CD4-positive, alpha-beta T cell treated with Interleukin-1 beta for 1 hour (primary cell): ENCODE results near the gene TXNRD2.

ENCODE experiments used
- DNase-seq, 2 donors: peaks; one replicate each; pipeline ENCODE4 v3.0.0-alpha.2; 2020 to 2022

Gene TXNRD2

DNA sequence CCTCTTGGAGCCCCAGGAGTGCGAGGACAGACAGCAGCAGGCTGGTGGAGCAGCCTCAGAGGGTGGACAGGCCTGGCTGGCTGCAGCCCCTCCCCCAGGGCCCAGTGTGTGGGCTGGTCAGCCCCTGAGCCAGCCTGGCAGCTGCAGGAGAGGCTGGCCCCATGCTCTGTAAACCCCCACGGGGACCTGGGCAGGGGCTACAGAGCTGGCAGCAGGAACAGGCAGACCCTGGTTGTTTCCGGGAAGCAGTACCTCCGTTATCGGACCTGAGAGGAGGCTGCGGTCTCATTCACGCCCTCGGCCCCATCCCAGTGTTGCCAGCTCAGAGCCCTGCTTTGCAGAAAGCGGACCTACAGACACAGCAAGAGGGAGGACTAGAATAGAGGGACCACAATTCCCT lies 38.6 kb downstream of the TXNRD2 start:
- DNase-seq, result no peak

DNA sequence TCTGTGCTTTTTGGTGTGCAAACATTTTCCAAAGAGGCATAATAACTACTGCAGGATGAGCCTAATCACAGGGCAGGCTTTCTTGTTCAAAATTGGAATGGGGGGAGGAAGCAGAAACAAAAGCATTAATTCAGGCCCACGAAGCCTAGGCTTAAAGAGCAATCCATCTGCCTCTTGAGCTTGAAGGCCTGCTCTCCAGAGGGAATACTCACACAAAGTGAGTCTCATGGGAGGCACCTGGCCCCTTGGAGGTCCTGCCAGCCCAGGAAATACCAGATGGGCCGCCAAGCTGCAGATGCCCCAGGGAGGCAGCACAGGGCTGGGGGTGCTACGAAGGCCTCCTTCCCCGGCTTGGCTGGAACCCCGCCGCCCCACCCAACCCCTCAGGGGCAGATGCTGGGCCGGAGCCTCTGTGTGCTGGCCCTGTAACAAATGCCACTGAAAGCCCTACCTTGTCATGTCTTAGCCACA lies 39.3 kb downstream of the TXNRD2 start:
- no peak for DNase-seq

DNA sequence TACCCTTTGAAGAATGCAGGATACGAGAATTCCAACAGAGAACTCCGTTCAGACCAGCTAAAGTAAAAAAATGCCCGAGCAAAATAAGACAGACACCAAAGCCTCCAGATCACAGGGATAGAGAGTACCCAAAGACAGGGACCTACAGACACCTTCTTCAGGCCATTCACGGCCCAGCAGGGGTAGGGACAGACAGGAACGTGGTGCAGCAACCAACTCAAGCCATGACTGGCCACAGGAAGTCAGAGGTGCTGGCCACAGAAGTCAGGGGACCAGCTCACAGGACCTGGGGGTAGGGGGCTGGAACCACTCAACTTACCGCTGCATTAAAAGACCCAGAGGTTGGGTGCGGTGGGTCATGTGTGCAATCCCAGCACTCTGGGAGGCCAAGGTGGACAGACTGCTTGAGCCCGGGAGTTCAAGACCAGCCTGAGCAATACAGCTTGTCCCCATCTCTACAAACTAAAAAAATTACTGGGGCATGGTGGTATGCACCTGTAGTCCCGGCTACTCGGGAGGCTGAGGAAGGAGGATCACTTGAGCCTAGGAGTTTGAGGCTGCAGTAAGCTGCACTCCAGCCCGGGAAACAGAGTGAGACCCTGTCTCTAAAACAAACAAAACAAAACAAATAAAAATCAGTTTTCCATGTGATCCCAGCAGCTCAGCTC lies 39.9 kb downstream of the TXNRD2 start:
- no peak for DNase-seq

DNA sequence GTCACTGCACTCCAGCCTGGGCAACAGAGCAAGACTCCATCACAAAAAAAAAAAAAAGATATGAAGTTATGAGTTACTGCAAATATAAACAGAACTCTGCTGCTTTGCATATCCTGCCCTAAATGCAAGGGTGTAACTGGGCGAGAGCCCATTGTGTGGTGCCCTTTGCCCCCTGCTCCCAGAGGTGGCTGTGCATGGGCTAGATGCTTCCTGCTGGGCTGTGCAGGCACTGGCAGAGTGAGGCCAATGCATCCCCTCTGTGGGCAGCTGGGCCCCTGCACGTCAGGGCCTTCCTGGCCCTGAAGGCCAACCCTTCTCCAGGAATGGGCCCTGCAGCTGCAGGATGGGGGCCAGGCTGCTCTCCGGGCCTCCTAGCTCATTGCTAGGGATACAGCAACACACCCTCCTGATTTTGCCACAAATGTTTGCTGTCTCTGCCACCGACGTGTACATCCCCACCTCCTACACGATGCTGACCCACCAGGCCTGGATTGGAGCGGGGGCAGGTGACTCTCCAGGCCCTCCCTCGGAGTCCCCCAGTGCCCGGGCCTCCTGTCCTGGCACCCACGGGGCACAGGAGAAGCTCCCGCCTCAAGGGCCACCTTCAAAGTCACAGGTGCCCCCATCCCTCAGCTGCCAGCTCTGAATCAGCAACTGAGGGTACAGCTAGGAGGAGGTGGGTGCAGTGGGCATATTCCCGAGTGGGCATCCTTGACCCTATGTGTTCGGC lies 40.7 kb downstream of the TXNRD2 start:
- DNase-seq, result no peak

DNA sequence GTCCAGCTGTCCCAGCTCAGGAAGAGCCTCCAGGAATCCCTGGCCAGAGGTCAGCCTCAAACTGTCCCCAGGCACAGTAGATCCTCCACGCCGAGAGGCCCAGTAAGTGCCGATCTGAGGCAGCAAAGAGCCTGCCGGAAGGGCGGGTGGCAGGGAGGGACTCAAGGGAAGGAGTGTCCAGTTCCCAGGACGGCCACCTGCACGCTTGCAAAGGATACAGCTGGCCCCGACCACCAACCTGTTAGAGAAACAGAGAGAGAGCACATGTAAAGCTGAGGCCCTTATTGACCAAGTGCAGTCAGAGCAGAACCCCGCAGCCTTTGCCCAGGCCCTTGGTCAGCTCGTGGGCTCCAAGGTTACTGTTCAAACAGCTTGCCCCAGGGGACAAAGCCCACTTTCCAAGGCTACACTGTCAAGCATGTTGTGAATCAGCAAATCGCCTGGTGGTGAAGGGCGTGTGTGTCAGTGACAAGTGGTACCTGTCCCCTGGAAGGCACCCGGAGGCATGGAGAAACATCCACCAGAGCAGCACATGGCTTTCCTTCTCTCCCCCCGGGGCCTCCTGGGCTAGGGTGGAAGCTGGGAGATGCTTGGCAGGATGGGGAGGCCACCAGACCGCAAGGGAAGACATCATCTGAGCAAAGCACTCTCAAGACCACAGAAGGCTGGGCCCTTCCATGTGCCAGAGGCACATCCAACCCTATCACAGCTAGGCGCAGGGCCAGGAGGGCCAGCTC lies 42.6 kb downstream of the TXNRD2 start:
- DNase-seq, result no peak

DNA sequence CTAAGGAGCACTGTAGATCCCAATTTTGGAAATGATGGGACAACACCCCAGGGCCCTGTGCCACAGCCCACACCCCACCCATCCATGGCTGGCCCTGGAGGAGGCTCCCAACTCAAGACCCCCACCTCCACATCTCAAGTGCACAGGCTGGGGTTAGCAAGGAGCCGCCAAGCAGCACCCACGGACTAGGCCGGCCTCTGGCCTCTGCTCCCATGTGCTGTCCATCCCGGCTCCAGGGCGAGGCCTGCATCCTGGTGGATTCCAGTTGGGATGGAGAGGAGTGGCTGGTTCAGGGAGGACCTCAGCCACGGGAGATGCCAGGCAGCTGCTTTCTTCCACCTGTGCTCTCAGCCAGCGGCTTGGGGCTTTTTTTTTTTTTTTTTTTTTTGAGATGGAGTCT lies 43.5 kb downstream of the TXNRD2 start:
- no peak for DNase-seq

DNA sequence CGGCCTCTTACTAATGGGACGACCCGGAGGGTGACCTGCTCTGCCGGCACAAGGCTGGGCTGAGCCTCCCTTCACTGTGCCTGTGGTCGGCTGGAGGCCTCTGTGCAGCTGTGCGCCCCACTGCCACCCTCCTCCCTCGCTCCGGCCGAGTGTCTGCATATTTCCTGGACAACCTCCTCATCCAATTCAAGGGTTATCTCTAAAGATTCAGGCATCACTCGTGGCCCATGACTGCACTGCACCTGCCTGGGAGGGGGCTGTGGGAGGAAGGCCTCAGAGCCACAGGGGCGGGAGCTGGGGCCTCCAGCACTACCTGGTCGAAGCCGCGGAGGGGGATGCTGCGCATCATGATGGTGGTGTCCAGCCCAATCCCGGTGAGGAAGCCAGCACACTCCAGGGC lies 43.9 kb downstream of the TXNRD2 start:
- no peak for DNase-seq

DNA sequence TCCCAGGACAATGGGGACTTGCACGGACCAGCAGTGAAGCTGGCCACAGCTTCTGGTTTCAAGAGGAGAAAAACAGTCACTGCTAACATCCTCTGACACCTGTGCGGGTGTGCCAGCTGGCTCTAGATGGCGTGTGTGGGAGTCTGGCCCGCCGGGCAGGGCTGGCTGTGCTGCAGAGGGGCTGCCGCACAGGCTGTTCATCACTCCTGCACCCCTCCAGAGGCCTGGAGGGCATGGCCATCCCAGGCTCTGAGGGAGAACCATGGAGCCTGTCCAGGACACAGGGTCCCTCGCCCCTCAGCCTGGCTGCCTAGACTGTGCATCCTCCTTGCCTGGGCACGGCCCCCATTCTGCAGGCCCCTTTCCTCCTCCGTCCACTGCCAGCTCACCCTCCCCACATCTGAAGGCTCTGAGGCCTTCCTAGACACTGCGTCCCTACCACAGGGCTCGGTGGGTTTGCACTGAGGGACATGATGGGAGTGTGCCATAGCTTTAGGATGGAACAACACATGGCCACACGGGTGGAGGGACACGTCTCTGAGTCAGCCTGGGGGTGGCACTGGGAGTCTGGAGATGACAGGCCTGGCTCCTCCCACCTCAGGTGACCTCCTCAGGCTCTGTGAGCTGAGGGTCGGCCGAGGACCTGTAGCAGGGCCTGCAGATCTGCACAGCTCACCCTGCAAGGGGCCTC lies 44.8 kb downstream of the TXNRD2 start:
- no peak for DNase-seq

DNA sequence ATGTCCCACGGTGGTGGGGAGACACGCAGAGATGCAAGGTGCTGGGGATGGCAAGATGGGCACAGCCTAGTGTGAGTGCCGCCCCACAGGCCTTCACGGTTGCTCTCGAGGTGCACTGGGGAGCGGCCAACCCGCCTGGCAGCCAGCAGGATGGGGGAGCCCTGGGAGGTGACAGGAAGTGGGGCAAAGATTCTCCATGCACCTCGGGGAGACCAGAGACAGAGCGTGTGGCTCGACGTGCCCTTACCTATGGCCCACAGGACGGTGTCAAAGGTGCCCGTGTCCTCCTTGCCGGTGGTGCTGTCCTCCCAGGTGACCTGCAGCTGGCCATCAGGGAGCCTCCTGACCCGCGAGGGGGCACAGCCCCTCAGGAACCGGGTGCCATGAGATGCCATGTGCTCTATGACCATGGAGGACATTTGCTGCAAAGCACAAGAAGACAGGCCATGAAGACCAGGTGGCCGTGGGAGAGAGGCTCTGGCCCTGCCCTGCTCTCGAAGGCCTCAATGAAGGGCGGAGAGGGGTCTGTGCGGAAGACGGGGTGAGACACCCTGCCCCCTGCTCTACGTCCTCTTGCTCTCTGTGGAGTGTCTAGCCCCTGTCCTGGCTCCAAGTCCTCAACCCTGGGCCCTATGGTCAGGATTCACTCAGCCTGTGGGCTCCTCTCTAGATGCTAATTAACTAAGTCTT lies 46.3 kb downstream of the TXNRD2 start:
- no peak for DNase-seq

DNA sequence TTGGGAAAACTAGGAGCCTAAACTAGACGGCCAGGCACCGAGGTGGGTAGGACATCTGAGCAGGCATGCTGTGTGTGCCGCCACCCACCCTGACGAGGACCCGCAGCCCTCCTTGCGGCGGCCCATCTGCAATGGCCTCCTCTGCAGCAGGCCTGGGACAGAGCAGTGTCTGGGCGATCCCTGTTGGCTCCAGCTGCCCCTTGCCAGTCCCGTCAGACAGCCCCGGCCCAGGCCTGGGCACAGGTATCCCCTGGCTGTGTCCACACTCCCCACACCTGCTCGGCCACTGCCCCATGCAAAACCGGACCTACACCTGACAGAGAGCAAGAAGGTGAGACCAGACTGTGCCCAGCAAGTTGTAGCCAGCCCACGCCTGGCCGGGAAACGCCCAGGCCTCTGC lies 48.3 kb downstream of the TXNRD2 start:
- no peak for DNase-seq

DNA sequence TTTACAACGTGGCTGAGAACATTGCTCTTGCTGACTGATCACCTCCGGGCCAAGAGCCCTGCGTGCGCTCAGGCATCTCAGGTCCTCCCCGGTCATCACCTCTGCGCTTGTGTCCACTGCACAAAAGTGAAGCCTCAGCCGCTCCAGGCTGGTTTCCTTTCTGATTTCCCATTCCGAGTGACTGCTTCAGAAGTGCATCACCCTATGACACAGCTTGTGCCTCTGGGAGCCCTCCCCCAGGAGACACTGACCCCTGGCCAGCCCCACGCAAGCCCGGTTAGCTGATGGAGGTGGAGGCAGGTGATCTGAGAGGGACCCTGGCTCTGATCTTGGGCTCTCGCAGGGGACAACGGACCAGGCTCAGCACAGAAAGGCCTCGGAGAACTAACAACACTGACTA lies 48.7 kb downstream of the TXNRD2 start:
- no peak for DNase-seq

DNA sequence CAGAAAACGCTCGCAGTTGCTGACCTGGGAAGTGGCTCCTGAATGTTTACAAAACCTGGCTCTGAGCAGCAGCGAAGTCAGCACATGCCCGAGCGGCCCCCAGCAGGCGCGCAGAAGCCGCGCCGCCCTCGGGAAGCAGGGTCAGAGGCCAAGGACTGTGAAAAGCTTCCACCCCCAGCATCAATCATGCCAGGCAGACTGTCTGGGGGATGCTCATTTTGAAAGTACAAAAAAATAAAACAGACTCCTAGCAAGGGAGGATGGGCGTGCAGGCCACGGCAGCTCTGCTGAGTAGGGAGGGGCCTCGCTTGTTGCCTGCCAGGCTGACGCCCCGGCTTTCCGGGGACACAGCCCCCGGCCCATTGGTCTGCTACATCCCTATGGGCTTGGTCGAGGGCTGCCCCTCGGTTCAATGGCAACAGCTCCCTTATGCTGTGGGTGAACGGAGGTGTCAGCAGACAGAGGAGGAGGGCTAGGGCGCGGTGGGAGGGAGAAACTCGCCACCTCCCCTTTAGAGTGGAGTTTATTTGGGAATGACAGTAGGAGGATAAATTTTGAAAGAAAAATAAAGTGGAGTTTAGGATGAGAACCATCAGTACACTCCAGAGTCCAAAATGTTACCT lies 49.2 kb downstream of the TXNRD2 start:
- peak; percentile 34 to 47 for DNase-seq

DNA sequence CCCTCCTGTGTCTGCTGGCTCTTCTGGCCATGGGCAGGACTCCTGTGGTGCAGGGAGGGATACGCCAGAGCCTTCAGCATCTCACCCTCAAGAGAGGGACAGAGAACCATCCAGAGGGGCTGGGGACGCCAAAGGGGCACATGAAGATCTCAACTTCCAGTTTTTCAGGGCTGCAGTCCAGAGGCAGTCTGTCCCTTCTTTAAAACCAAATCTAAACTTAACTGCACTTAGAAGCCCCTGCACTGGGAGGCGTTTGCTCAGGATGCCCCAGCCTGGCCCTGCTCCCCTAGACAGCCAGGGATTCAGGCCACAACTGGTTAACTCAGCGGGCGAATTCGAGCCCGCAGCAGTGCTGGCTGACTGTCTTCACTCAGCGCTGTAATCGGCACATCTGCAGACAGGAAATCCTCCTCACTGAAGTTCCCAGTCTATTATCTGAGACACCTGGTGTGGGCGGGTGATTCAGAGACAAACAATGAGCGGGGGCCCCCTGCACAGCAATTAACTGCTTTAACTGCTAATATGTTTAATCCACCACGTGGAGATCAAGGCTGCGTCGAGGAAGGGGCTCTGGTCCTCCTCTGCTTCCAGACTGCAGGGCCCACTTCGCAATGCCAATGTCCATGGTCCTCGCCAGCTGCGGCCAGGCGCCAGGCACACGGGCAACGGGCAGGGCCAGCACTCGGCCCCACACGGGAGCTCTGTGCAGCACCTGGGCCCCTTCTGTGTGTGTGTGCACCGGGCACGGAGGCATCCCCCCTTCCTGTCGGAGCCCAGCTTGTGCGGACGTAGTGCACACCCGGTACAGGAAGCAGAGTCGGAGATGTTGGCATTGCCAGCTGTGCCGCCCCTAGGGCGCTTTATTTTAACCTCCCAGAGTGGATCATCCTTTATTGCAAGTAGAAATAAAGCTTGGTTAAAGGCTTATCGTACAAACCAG lies 50.0 kb downstream of the TXNRD2 start:
- peak; percentile 79 to 82 for DNase-seq

DNA sequence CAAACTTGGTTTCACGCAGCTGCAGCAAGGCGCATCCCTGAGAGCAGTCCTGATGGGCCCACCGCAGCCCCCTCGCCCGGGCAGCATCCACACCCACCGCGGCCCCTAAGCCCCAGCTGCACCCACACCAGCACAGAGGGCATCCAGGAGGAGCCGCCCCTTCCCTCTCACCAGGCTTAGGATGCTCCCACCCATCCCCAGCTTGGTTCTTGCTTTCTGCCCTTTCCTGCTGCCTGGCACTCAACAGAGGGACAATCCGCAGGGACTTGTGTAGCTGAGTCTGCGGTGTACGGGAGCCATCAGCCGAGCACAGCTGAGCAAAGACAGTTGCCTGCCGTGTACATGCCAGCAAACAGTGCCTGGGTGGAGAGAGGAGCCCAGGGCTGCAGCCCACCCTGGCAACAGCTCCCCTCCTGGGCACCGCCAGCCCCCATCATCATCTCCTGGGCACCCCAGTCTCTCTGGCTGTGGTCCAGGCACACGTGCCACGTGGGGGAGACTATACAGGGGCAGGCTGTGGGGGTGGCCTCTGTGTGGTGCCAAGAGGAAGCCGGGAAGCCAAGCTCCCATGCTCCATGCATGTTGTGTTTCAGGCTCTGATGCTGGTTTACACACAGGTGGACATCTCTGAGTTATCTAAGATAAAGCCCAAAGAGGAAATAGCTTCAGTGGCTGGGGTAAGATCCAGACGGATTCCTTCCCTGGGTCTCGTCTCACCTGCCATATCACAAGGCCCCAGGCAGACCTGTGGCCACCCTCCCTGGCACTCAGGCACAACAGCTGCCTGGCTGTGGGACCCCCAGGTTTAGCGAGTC lies 50.9 kb downstream of the TXNRD2 start:
- DNase-seq, result no peak

DNA sequence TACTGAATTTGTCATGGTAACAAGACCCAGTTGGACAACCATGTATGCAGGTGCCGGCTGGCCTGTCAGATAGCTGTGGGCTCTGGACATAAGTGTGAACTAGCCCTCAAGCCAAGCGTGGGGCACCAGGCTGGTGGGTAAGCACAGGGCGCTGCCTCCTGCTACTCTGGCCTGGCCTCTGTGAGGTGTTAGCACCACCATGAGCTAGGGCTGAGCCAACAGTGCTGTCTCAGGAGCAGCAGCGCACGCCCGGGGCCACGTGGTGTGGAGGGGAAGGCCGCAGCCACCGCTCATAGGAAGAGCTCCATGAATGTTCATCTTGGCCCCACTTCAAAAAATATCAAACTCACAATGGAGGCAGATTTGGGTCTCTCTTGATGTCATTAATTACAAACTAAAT lies 51.7 kb downstream of the TXNRD2 start:
- peak in 1 of 2 donors; percentile 28 for DNase-seq

DNA sequence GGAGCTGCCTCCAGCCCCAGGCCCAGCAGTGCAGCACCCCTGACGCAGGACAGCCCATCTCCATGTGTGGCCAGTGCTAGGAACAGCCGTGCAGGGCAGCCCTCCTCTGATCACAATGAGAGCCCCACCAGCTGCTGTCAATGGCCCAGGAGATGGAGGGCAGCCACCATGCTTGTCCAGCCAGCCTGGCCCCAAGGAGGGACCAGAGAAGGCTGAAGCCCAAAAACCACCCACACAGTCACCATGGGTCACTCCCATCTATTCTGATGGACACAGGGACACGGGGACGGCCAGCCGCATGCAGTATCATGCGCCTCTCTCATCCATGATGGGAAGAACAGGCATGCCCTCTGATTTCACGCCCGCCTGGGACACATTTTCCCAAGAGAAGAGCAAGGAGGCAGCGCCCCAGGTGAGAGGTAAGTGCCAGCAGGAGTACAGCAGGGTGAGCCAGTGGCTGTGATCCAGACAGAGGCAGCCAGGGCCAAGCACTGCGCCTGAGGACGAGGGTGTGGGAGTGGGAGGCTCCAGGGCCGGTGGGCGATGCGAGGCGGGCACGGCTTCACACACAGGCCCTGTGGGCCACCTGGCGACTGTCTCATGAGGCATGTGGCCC lies 53.4 kb downstream of the TXNRD2 start:
- DNase-seq, result no peak

DNA sequence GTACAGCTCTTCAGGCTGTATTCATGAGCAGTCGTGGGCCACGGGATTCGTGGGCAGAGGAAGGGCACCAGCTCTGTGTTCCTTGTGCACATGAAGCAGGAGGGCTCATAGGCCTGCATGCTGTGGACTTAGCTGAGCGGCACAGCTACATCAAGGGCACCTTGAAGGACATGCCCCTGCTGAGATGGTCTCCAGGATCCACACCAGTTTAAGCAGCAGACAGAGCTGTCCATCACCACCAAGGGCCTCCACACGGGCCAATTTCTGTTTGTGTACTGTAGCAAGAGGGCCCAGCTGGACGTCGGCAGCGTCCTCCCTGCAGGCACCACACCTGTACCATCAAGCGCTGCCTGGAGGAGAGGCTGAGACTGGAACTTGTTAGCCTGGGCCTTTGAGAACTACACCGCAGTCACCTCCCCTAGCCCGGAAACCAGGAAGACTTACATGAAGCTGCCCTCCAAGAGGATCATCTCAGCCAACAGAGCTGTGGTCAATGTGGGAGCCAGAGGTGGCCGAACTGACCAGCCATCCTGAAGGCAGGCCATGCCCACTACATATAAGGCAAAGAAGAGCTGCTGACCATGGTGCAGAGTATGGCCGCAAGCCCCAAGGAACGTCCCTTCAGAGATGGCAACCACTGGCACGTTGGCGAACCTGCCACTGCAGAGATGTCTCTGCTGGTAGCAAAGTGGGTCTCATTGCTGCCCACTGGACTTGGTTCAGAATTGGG lies 54.2 kb downstream of the TXNRD2 start:
- no peak for DNase-seq

DNA sequence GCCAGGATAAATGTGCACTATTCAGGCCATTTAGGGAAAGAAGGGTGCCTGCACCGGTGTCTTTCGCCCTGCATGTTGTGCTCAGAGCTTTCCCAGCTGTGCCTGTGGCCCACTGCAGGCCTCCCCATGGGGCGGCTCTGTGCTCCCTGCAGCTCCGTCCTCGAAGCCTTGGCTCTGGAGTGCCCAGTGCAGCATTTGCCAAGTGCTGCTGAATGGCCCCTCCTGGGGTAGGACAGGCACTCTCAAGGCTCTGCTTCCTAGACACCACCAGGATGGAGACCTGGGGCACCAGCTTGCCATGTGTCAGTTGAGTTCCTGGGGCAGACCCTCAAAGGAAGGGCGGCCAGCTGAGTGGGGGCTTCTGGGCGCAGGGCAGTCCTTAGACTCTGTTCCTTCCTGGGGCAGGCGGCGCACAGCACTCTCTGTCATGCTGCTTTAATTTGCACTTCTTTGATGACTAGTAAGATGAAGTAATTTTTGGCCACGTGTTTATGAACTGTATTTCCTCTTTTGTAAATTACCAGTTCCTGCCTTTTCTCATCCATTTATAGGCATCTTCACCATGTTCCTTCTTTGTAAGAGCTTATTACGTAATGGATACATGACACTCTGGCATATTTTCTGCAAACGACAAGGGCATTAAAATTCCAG lies 54.9 kb downstream of the TXNRD2 start:
- DNase-seq, result peak; percentile 45 to 46
